ENCODE data around the gene POLR2J3.
"Not testable (repeated sequence)": the region's sequence is repeated elsewhere in the genome, so short reads cannot be mapped to it uniquely, and the experiment has no call there.

- TF ChIP-seq CTCF, POLR2A, EP300 (IDR thresholded peaks at IDR 0.05): not testable (repeated sequence)
Measured at GRCh38 chr7:102609734-102610133, 37.4 kb upstream of the POLR2J3 start.

All from stomach (tissue), 4 donors.